ENCODE data around the gene OPTC. TPM values are rescaled to one million over a fixed set of nuclear protein-coding genes. Genes with fewer than 3 reads are reported as not detected.

OPTC gene
- total RNA-seq, 1 donor from 2014 or later: not detected

DNA sequence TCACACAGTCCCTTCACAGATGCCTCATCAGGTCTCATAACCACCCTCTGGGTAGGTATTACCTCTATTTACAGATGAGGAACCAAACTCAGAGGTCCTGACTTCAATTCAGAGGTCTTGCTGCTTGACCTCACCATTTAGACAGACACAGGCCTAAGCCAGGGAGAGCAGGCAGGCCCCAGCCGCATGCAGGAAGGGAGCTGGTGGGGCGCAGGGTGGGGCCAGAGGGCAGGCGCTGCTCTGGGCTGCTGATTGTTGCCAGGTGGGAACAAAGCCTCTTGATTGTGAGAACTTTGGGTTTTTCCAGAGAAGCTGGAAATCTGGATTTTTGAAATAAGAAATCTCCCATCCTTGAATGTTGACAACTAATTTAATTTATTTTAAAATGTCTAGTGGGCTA lies 38.2 kb upstream of the OPTC start:
- Mint-ChIP-seq H3K27ac (no peak overlapping the region), H3K4me1 (ENCODE audit: low read depth) (peaks cover 1% of the 10 kb centered on the region), H3K4me3 (ENCODE audit: low read depth) (no peak overlapping the region), H3K9me3 (ENCODE audit: low read depth) (no peaks in the 10 kb centered on the region), H3K36me3 (ENCODE audit: insufficient read depth) (no peaks in the 10 kb centered on the region), H3K27me3 (peaks cover 19% of the 10 kb centered on the region)
- no peak for DNase-seq (ENCODE audit: low spot score, unreplicated experiment)
- TF ChIP-seq, protein P1, sequence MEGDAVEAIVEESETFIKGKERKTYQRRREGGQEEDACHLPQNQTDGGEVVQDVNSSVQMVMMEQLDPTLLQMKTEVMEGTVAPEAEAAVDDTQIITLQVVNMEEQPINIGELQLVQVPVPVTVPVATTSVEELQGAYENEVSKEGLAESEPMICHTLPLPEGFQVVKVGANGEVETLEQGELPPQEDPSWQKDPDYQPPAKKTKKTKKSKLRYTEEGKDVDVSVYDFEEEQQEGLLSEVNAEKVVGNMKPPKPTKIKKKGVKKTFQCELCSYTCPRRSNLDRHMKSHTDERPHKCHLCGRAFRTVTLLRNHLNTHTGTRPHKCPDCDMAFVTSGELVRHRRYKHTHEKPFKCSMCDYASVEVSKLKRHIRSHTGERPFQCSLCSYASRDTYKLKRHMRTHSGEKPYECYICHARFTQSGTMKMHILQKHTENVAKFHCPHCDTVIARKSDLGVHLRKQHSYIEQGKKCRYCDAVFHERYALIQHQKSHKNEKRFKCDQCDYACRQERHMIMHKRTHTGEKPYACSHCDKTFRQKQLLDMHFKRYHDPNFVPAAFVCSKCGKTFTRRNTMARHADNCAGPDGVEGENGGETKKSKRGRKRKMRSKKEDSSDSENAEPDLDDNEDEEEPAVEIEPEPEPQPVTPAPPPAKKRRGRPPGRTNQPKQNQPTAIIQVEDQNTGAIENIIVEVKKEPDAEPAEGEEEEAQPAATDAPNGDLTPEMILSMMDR (IDR thresholded peaks at IDR 0.05; ENCODE audit: unreplicated experiment): no peak

DNA sequence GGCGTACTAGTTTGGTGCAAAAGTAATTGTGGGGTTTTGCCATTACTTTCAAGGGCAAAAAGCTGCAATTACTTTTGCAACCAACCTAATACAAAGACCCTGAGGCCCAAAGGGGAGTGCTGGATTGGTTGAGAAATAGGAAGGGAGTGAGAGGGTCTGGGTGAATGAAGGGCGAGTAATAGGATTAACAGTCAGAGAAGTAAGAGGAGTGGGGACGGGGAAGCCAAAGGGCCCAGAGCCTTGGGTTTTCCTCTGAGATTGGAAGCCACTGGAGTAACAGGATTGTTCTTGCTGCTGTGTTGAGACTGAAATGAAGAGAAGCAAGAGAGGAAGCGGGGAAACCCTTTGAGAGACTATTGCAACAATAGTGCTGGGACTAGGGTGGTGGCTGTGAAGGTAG lies 37.4 kb upstream of the OPTC start:
- Mint-ChIP-seq H3K4me3 (ENCODE audit: low read depth) (no peak overlapping the region), H3K9me3 (ENCODE audit: low read depth) (no peaks in the 10 kb centered on the region), H3K27me3 (peaks cover 17% of the 10 kb centered on the region), H3K27ac (no peak overlapping the region), H3K4me1 (ENCODE audit: low read depth) (no peaks in the 10 kb centered on the region), H3K36me3 (ENCODE audit: insufficient read depth) (no peaks in the 10 kb centered on the region)
- DNase-seq (ENCODE audit: low spot score, unreplicated experiment): no peak
- TF ChIP-seq, protein P1 (IDR thresholded peaks at IDR 0.05; ENCODE audit: unreplicated experiment): no peak

DNA sequence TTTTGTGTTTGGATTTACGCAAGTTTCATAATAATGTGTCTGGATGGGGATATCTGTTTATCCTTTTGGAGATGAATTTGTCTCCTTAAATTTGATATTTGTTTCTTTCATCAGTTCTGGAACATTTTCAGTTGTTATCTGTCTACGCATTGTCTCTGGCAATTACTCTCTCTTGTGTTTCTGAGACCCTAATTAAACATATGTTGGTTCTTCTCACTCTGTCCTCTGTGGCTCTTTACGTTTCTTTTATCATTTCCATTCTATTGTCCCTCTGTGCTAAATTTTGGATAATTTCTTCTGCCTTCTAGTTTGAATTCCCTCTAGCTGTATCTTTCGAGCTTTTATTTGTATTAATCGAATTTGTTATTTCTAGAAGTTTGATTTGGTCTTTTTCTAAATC lies 35.9 kb upstream of the OPTC start:
- Mint-ChIP-seq H3K27me3 (peaks cover 19% of the 10 kb centered on the region), H3K36me3 (ENCODE audit: insufficient read depth) (no peaks in the 10 kb centered on the region), H3K9me3 (ENCODE audit: low read depth) (no peaks in the 10 kb centered on the region), H3K27ac (no peak overlapping the region), H3K4me3 (ENCODE audit: low read depth) (no peak overlapping the region), H3K4me1 (ENCODE audit: low read depth) (no peaks in the 10 kb centered on the region)
- TF ChIP-seq, protein P1 (IDR thresholded peaks at IDR 0.05; ENCODE audit: unreplicated experiment): no peak
- DNase-seq (ENCODE audit: low spot score, unreplicated experiment): no peak

DNA sequence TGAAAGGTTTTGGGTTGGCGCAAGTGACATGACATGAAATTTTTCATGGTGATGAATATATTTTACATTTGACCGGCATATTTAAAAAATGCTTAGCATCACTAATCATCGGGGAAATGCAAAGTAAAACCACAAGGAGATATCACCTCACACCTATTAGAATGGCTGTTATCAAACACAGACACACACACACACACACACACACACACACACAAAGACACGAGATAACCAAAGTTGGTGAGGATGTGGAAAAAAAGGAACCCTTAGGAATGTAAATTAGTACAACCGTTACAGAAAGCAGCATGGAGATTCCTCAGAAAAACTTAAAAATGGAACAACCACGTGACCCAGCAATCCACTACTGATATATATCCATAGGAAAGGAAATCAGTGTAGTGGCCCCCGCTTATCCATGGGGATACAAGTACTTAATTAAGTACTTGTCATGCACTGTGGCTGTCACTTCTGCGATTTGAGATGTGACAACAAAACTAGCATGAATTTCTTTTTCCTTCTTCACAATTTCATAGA lies 34.2 kb upstream of the OPTC start:
- H3K4me1 Mint-ChIP-seq (ENCODE audit: low read depth): no peaks in the 10 kb centered on the region

DNA sequence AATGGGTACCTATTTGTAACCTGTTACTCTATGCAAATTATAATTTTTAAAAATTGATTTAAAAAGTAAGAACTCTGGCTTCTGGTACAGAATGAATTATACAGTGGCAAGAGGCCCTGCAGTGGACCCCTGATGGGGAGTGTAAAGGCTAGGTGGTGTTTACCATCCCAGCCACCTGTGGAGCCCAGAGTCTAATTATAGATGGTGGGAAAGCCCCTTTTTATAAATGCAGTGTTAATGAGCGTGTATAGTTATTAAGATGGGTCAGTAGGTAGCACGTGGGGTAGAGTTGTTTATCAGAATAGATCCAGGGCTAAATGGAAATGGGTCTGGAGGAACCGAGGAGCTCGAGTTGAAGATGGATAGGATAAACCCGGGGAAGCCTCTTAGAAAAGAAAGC lies 32.2 kb upstream of the OPTC start:
- no peak overlapping the region for H3K27ac Mint-ChIP-seq
- no peaks in the 10 kb centered on the region for H3K36me3 Mint-ChIP-seq (ENCODE audit: insufficient read depth)
- DNase-seq (ENCODE audit: low spot score, unreplicated experiment): no peak
- no peaks in the 10 kb centered on the region for H3K9me3 Mint-ChIP-seq (ENCODE audit: low read depth)
- H3K27me3 Mint-ChIP-seq: peaks cover 24% of the 10 kb centered on the region
- H3K4me3 Mint-ChIP-seq (ENCODE audit: low read depth): no peak overlapping the region
- TF ChIP-seq, protein P1 (IDR thresholded peaks at IDR 0.05; ENCODE audit: unreplicated experiment): no peak
- H3K4me1 Mint-ChIP-seq (ENCODE audit: low read depth): peaks cover 7% of the 10 kb centered on the region

More for the DNA sequence above, 34.2 kb upstream of the OPTC start:
- Mint-ChIP-seq H3K9me3 (ENCODE audit: low read depth) (no peaks in the 10 kb centered on the region), H3K27me3 (peaks cover 28% of the 10 kb centered on the region), H3K4me3 (ENCODE audit: low read depth) (no peak overlapping the region), H3K36me3 (ENCODE audit: insufficient read depth) (no peaks in the 10 kb centered on the region), H3K27ac (no peak overlapping the region)
- TF ChIP-seq, protein P1 (IDR thresholded peaks at IDR 0.05; ENCODE audit: unreplicated experiment): no peak
- no peak for DNase-seq (ENCODE audit: low spot score, unreplicated experiment)
